ENCODE measurements around the gene ARAP1.

Gene ARAP1

GRCh38 chr11:72652873-72653630 lies 99.2 kb downstream of the ARAP1 start:
- DNase-seq (ENCODE audit: extremely low read depth, insufficient read length) = no peak
- no peak overlapping the region for H3K4me3 ChIP-seq (replicated peaks; ENCODE audit: low read depth, low read length)
- TF ChIP-seq, protein P1, sequence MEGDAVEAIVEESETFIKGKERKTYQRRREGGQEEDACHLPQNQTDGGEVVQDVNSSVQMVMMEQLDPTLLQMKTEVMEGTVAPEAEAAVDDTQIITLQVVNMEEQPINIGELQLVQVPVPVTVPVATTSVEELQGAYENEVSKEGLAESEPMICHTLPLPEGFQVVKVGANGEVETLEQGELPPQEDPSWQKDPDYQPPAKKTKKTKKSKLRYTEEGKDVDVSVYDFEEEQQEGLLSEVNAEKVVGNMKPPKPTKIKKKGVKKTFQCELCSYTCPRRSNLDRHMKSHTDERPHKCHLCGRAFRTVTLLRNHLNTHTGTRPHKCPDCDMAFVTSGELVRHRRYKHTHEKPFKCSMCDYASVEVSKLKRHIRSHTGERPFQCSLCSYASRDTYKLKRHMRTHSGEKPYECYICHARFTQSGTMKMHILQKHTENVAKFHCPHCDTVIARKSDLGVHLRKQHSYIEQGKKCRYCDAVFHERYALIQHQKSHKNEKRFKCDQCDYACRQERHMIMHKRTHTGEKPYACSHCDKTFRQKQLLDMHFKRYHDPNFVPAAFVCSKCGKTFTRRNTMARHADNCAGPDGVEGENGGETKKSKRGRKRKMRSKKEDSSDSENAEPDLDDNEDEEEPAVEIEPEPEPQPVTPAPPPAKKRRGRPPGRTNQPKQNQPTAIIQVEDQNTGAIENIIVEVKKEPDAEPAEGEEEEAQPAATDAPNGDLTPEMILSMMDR (IDR thresholded peaks at IDR 0.05; ENCODE audit: insufficient read depth, low read length, poor library complexity, severe bottlenecking) = no peak
- H3K27me3 ChIP-seq (replicated peaks; ENCODE audit: control insufficient read depth, insufficient read depth, low read length) = no peaks in the 10 kb centered on the region; the same call in 1 of the 2 replicates
- H3K36me3 ChIP-seq (ENCODE audit: control insufficient read depth, insufficient read depth, low read length) = no peaks in the 10 kb centered on the region

DNA sequence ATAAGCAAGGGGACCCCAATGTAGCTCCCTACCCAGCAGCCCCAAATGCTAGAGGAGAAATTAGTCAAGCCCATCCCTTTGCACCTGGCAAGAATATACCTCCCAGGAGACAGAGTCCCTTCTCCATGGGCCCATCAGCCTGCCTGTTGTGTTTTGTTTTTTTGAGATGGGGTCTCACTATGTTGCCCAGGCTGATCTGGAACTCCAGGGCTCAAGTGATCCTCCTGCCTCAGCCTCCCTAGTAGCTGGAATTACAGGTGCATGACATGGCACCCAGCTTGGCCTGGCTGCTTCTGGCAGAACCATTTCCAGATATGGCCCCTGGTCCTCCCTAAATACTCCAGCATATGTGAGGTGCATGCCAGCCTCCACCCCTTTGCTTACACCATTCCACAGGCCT lies 100.1 kb downstream of the ARAP1 start:
- Histone ChIP-seq H3K27me3 (replicated peaks; ENCODE audit: control insufficient read depth, insufficient read depth, low read length) (no peaks in the 10 kb centered on the region; the same call in 1 of the 2 replicates), H3K36me3 (ENCODE audit: control insufficient read depth, insufficient read depth, low read length) (no peaks in the 10 kb centered on the region), H3K4me3 (replicated peaks; ENCODE audit: low read depth, low read length) (no peak overlapping the region)
- no peak for DNase-seq (ENCODE audit: extremely low read depth, insufficient read length)
- TF ChIP-seq, protein P1 (IDR thresholded peaks at IDR 0.05; ENCODE audit: insufficient read depth, low read length, poor library complexity, severe bottlenecking) = no peak

DNA sequence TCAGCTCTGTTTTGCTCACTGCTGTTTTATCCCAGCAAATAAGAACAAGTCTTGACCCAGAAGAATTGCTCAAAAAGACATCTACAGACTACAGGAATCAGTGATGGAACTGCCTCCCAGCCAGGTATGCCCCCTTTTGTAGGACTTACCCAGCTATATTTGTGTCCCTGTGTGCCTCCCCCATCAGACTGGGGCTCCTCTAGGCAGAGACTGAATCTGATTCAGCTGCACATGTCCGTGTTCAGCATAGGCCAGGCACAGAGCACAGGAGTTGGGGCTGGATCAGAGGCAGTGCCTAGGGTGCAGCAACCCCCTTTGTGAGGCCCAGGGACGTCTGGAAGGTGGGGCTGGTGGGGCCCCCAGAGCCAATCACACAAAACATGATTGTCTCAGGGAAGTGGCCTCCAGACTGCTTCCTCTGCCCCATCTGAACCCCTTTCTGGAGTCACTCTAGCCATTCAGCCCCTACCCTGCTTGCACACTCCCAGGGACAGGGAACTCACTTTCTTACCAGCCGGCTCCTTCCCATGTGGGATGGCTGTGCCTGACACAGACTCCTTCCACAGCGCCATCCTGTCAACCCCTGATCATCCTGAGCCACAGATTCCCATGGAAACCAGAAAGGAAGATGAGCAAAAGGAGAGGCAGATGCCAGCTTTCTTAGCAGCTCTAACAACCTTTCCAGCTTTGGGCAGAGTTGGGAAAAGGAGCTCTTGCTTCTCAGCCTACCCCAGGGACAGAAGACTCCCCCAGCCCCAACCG lies 102.8 kb downstream of the ARAP1 start:
- TF ChIP-seq, protein P1 (IDR thresholded peaks at IDR 0.05; ENCODE audit: insufficient read depth, low read length, poor library complexity, severe bottlenecking) = no peak
- no peak for DNase-seq (ENCODE audit: extremely low read depth, insufficient read length)
- Histone ChIP-seq H3K4me3 (replicated peaks; ENCODE audit: low read depth, low read length) (no peak overlapping the region), H3K27me3 (replicated peaks; ENCODE audit: control insufficient read depth, insufficient read depth, low read length) (no peaks in the 10 kb centered on the region; the same call in 1 of the 2 replicates), H3K36me3 (ENCODE audit: control insufficient read depth, insufficient read depth, low read length) (no peaks in the 10 kb centered on the region)

GRCh38 chr11:72648384-72649136 lies 103.6 kb downstream of the ARAP1 start:
- no peaks in the 10 kb centered on the region for H3K27me3 ChIP-seq (replicated peaks; ENCODE audit: control insufficient read depth, insufficient read depth, low read length)
- TF ChIP-seq, protein P1 (IDR thresholded peaks at IDR 0.05; ENCODE audit: insufficient read depth, low read length, poor library complexity, severe bottlenecking) = no peak
- H3K4me3 ChIP-seq (replicated peaks; ENCODE audit: low read depth, low read length) = no peak overlapping the region
- no peak for DNase-seq (ENCODE audit: extremely low read depth, insufficient read length)
- no peaks in the 10 kb centered on the region for H3K36me3 ChIP-seq (ENCODE audit: control insufficient read depth, insufficient read depth, low read length)

GRCh38 chr11:72647882-72648281 lies 104.3 kb downstream of the ARAP1 start:
- Histone ChIP-seq H3K27me3 (replicated peaks; ENCODE audit: control insufficient read depth, insufficient read depth, low read length) (no peaks in the 10 kb centered on the region), H3K4me3 (replicated peaks; ENCODE audit: low read depth, low read length) (no peak overlapping the region), H3K36me3 (ENCODE audit: control insufficient read depth, insufficient read depth, low read length) (no peaks in the 10 kb centered on the region)
- TF ChIP-seq, protein P1 (IDR thresholded peaks at IDR 0.05; ENCODE audit: insufficient read depth, low read length, poor library complexity, severe bottlenecking) = no peak
- no peak for DNase-seq (ENCODE audit: extremely low read depth, insufficient read length)

Data from GM06990 (cell line).